Vagina (tissue), 2 donors: ENCODE measurements around the gene SCAANT1.

Experiments
- POLR2A ChIP-seq, 2 donors: fragments of 450-650 bp; IDR thresholded peaks; one replicate each; pipeline ENCODE4 v1.6.1; 2017; ENCODE audit warnings: antibody characterized with exemption in 2 of 2, mild to moderate bottlenecking in 2 of 2, moderate library complexity in 2 of 2
- TF ChIP-seq, protein P1 (sequence below), 3 experiments: fragments of 450-650 bp in 2 of 3; fragments of 200-600 bp in 1 of 3; sonication (generic) in 1 of 3; IDR thresholded peaks; one replicate each; pipeline ENCODE4 v1.5.1; 2017 to 2019; ENCODE audit warnings: antibody characterized with exemption in 3 of 3, mild to moderate bottlenecking in 2 of 3, moderate library complexity in 2 of 3

DNA sequence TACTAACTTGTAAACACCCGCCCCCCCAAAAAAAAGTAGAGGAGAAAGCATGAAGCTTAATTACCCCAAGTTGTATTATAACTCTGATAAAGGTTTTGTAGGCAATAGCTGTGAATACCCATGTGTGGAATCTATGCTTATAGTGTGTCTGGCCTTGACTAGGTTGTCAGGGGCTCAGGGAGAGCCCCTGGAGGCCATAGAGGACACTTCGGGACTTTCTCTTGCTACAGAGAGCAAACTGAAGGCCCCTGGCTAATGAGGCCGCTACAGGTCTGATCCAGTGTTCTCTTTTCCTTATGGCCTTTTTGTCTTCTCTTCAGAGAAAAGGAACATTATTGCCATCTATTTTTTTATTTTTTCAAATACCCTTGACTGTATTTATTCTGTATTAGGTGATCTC lies 19.1 kb upstream of the SCAANT1 start:
- TF ChIP-seq, protein P1, sequence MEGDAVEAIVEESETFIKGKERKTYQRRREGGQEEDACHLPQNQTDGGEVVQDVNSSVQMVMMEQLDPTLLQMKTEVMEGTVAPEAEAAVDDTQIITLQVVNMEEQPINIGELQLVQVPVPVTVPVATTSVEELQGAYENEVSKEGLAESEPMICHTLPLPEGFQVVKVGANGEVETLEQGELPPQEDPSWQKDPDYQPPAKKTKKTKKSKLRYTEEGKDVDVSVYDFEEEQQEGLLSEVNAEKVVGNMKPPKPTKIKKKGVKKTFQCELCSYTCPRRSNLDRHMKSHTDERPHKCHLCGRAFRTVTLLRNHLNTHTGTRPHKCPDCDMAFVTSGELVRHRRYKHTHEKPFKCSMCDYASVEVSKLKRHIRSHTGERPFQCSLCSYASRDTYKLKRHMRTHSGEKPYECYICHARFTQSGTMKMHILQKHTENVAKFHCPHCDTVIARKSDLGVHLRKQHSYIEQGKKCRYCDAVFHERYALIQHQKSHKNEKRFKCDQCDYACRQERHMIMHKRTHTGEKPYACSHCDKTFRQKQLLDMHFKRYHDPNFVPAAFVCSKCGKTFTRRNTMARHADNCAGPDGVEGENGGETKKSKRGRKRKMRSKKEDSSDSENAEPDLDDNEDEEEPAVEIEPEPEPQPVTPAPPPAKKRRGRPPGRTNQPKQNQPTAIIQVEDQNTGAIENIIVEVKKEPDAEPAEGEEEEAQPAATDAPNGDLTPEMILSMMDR (IDR thresholded peaks at IDR 0.05) = no peak
- TF ChIP-seq POLR2A (IDR thresholded peaks at IDR 0.05) = no peak
